ENCODE results near the gene B3GNT2.
"Not testable (repeated sequence)": the region's sequence is repeated elsewhere in the genome, so short reads cannot be mapped to it uniquely, and the experiment has no call there.

Gene B3GNT2

DNA sequence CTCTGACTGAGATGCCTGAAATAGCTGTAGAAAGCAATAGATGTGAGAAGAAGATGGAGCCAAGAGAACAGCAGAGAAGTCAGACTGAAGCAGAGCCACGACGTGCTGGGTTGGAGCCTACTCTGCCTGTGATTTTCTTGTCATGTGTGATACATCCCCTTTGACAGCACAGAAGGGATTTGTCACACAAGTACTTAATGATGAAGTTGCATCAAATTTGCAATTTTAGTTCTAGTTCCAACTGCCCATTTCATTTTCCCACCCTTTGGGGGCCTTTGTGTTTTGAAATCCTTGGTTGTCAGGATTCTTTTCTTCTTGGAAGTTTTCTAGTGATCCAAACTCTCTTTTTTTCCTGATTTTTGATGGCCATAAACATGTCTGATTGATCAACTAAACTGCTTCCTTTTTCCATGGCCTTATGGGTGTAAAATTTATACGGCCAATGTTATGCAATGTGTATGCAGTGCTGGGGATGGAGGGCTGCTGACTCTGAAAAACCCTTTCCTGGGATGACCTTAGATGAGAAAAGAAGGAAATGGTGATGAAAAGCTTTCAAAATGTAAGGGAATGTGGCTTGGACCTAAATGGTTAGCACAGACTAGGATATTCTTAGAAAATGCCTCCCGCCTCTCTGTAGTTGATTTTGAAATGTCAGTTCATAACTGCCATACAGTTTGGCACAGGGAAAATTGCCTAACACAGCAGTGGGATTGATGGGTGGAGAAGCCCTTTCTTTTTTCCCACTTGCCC is 9.6 kb upstream of the B3GNT2 start:
- no peak for DNase-seq

DNA sequence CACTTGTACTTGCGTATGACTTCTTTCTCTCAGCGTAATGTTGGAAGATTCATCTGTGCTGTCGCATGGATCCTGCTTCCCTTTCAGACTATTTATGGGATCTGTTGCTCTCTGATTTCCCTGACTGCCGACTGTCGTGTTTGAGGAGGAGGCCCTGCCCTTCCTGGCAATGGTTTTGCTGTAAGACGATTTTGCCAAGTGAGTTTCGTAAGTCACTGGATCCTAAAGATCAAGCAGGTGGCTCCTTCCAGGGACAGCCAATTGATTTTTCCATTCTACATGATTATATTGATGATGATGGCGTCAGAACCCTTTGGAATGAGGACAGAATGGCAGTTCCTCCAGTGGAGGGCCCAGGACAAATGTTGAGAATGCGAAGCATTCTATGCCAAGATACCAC is 8.7 kb upstream of the B3GNT2 start:
- no peak for DNase-seq

DNA sequence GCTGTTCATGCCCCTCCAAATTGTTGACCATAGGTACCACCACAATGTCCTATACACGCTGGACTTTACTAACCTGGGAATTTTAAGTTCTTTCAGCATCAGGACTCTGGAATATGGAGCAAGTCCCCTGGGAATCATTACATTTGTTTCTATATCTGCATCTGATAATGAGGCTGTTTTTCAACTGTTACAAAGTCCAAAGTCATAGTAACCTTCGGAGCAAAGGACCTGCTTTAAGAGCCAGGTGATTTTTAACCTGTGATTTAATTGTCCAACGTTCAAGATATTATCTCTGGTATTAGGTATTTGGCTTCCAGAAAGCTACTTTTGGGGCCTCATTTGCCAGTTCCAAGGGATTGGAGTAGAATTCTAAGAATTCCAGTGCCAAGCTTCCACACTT is 7.5 kb upstream of the B3GNT2 start:
- no peak for DNase-seq

DNA sequence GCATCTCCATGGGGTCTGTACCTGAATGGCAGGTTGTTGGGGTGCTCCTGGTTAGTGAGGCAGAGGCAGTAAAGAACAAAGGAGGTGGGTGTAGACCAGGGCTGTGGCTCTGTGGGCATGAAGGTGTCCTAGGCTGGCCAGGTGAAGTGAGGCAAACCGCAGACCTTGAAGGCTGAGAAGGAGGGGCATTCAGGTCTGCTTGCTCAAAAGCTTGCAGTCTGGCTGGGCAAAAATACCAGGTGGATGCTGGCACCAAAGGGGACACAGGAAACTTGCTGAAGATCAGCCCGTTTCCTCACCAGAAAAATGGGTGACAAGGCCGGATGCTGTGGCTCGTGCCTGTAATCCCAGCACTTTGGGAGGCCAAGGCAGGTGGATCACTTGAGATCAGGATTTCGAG is 6.7 kb upstream of the B3GNT2 start:
- no peak for DNase-seq

DNA sequence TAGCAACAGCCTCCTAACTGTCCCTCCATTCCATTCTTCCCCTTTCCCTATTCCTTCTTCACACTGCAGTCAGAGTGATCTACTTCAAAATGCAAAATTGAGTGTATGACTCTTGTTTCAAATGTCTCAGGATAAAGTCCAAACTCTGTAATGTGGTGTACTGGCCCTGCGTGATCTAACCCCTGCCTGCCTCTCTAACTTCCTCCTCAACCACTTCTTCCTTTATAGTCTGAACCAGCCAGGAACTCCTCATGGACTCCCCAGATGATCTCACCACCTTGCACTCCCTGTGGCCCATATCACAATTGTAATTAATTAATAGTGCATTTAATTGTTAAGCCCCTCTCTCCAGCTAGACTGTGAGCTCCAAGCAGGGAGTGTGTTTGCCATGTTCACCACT is 3.1 kb upstream of the B3GNT2 start:
- no peak for DNase-seq

DNA sequence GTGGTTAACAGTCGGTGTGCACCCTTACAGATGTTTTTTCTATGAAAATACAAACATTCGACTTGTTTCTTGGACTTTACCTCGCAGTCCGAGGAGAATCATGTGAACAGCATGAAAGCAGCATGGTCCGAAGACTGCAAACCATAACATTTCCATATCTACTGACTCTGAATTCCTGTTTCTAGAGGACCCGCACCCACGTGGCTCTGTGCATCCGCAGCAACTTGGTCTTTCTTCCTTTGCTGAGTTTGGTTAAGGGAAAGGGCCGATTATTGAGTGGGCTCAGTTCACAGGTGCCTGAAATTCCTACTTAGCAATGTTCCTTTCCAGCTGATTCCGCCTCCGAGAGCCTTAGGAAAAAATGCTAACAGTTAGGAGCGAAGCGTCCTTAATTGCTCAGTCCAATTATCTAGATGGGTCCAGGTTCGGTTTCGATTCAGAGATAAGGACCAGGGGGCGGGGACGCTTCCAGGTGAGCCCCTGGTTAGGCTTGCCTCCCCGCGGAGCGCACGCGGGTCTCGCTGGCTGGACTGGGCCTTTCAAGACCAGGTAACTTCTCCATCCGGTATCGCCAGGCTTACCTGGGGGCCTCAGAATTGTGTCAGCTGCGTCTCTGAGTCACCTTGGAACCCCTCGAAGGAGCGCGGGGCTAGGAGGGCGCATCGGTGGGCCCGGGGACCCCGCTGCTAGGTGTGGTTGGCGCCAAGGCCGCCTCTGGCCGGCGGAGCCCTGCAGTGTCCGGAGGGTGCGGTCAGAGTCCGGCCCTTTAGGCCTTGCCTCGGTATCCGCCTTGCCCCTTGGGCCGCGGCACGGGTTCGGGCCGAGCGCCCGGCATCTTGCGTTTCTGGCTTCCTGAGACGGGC is 1.1 kb upstream of the B3GNT2 start:
- DNase-seq, result no peak

DNA sequence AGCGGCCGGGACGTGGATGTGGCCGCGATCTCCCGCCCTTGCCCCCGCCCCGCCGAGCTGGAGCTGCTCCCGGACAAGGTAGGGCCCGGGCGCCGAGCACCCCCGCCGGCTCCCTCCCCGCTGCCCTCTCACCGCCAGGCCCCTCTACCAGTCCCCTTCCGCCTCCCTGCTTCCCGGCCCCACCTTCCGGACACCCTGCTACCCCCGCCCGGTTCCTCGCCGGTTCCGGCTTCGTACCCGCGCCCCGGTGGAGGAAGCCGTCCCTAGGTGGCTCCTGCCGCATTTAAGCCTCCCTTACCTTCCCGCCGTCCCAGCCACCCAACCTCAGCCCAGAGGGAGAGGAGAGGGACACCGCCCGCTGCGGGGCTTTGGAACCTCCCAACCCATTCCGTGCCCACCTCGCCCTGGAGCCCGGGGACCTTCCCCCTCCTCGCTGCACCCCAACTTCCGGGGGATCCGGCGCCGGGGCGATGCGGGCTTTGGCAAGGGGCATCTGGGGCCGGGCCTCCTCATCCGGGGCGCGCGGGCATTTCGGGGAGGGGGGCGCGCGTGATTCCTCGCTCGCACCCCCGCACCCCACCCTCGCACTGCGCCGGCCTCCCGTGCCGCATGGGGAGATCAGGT is 475 bp downstream of the B3GNT2 start:
- no peak for DNase-seq

DNA sequence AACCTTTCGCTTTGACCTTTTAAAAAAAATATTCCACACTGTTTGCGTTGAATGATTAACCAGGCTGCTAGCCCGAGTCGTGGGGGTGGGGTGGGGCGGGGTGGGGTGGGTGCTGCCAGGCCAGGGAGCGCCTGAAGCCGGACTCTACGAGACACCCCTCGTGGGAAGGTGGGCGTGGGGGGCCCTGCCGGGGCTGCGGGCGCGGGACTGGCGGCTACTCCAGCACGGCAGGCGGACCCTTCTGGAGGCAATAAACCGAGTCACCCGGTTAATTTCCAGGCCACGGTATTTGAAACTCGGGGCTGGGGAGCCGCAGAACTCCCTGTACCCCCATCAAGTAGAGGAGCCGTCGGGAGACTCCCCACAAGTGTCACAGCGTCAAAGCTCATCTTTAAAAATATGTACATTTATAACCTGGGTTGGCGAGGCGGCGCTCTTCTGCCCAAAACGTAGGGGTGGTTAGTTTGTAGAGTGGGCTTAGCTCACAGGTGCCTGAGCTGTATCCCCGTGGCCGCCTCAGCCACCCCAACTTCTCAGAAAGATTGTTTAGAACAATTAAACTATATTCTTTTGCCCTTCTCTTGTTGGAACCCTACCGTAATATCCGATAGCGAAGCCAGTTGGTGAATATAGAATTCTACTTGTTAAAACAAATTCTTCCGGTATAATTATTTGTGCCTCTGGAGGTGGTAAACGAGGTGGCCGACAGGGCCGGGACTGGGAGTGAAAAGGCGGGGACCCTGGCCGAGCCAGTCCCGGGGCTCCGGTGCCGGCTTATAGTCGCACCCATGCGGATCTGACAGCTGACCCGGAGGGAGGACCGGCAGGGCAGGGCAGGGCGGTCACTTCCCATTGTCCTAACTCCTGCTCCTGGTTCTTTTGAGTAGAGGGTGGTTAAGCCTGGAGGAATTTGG is 1.4 kb downstream of the B3GNT2 start:
- DNase-seq, result no peak

DNA sequence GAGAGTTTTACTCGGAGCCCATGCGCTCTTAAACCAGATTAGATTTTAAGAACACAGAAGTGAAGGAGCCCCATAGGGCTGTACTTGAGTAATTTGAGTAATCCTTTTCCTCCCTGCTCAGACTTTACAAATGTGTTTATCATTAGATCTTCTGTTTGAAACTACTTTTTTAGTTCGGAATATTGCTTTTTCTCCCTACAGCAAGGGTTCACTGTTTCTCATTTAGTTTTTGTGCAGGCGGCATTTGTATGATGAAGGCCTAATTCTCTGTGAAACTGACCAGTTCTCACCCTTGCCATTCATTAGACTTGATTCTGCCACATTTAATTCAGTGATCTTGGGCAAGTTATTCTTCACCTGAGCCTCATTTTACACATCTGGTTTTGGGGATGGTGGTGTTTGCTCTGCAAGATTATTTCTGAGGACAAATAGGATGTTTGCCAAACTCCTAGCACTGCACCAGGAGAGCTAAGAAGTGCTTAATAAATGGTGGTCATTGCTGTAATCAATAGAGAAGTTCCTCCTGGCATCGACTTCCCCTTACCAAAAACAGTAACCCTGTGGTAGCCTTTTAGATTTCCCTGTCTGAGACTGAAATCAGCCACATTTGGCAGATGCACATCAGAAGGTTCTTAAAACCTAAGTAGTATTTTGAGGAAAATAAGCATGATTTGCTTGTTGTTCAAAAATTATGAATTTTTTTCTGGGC is 2.2 kb downstream of the B3GNT2 start:
- no peak for DNase-seq

DNA sequence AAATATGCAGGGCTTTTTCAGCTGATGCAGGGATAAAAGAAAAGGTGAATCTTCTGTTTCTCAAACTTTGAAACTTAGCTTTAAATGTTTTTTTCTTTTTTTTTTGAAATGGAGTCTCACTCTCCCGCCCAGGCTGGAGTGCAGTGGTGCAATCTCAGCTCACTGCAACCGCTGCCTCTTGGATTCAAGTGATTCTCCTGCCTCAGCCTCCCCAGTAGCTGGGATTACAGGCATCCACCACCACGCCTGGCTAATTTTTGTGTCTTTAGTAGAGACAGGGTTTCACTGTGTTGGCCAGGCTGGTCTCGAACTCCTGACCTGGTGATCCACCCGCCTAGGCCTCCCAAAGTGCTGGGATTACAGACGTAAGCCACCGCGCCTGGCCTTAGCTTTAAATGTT is 2.9 kb downstream of the B3GNT2 start:
- DNase-seq, result not testable (repeated sequence)

DNA sequence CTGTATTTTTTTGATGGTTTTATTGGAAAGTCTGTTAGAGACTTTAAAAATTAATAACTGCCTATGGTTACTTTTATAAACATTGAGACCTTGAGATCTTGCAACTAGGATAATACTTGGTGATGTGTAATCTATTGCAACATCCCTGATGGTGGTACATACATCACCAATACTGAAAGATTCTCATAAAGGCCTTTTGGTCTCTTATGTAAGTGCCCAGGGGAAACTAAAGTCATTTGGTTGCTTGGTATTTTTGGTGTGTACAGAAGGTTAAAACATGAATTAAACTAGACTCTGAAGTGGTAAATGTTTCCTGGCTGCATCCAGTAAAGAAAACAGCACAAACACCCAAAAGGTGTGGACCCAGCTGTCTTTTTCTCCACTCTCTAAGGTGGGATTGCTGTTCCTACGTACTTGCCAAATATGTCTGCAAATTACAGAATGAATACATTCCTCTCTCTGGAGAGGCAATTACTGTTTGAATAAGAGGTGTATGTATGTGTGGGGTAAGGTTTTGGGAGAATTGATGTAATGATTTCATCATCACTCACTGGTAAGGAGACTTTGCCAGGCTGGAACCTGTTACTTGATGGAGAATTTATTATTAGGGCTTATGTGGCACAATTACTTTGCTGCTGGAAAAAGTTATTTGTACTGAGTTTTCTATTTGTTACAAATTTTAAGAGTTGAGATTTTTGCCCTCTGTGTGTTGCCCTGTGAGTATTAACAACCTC is 3.6 kb downstream of the B3GNT2 start:
- DNase-seq, result no peak

DNA sequence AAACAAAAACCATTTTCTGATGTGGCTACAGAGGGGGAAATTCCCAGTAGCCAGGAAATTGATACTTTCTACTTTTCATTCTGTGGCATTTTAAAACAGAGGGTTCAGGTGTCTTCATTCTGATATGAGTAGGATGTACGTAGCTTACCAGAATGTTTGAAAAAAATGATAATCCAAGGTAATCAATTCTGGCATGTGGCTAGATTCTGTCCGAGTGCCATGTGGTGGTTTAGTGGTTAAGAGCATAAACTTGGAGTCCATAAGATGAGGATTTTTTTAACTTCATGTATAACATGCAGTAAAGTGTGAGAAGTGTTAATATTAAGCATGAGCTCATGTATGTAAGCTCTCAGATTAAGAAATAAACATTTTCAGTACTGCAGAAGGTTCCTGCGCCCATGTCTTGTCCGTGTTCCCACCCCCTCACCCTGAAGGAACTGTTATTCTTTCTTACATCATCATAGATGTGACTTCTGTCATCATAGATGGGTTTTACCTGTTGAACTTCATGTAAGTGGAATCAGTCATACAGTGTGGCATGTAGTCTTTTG is 4.5 kb downstream of the B3GNT2 start:
- DNase-seq, result no peak

DNA sequence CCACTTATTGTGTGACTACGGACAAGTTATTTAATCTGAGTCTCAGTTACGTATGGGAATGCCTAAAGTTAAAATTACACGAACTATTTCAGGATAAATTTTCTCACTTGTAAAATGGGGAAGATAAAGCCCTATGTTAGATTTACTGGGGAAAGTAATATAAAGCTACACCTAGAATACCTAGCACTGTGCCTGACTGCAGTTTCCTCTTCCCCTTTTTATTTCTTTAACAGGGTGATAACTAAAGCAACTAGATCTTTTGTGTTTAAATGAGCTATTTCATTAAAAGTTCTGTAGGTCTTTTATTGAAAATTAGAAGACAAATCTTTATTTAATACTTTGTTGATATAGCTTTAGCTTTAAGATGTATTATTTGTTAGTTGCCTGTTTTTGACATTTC is 5.0 kb downstream of the B3GNT2 start:
- no peak for DNase-seq

DNA sequence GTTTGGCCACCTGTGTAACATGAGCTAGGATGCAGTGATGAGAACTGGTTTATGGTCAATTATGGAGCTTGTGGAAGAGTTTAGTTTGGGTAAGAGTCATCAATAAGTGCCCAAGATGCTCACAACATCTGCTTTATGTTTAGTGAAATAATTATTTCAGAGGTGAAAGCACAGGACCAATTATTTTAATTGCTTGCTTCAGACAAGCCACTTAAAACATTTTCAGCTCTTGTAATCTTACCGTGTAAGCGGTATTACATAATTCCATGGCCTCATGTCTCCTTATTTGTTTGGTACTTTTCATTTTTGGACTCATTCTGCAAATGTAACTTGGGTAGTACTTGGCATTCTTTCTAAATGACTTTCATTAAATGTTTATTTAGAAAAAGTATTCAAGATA is 5.4 kb downstream of the B3GNT2 start:
- no peak for DNase-seq

DNA sequence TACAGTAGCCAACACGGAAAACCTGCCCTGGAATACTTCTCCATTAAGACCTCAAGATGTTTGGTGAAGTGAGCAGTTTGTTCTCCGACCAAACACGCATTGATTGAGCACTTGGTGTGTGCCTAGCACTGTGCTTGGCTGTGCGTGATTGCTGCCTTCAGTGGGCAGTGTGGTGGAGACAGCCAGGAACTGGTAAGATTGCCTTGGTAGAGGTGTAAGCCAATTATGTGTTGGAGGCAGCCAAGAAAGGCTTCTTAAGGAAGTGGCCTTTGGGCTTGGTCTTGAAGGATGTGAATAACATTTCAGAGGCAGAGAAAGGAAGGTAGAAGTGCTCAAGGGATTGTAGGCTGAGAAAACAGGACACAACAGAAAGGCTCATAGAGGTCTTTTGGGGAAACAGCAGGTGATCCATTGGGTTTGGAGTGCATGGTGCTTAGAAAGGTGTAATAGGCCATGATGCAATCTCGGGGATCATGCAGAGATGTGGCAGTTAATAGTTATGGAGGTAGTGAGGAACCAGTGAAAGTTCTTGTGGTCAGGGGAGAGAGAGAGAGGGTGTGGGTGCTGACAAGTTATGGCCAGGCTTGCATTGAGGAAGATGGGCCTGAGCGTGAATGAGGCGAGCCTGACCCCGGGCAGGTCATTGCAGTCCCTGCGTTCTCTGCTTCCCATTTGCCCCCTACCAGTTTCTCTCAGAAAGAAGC is 6.3 kb downstream of the B3GNT2 start:
- no peak for DNase-seq

DNA sequence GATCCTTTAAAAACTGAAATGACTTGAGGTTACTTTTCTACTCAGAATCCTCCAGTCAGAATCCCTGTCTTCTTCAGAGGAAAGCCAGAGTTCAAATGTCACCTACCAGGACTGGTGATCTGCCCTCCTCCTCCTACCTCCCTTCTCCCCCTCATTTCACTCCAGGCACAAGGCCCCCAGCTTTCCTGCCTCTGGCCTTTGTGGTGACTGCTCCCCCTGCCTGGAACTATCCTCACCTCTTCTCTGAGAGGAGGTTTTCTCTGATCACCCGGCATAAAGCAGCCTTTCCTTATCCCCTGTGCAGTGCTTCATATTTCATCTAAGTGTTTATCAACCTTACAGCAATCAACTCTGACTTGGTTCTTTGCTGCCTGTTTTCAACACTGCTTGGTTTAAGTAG is 6.8 kb downstream of the B3GNT2 start:
- no peak for DNase-seq

DNA sequence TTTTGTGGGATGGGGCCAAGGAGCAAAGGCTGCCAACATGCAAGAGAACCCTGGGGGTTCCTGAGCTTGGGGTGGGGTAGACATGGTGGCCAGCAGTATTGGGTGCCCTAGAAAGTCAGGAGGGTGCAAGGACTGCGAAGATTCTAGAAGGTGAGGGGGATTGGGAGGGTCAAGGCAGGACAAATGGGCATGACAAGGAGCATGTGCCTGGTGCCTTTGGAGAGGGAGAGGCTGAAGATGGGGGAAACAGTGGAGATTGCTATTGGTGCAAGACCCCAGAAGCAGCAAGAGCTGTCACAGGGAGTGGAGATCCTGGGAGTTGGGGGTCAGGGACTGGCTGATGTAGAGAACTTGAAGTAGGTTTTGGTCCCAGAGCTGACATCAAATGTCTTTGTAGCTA is 7.5 kb downstream of the B3GNT2 start:
- DNase-seq, result no peak

DNA sequence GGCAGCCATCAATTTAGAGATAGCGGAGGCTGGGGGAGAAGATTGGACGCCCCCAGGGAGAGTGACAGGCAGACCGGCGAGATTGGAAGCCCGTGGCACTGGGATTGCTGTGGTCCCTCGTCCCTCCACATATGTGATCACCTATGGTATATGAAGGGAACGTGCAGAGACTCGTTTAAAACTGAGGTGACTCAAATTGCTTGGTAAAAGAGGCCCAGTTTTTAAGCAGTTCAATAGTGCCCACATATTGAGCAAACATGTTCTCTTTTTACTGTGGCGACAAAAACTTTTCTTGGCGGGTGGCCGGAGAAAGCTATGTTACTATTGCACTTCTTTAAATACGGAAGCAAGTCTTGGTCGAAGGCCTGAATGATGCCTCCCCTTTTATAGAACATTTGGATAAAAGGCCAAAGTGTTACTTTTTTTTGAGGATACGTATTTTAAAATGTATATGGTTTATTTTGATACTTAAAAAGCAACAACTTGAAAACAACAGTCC is 9.1 kb downstream of the B3GNT2 start:
- DNase-seq, result no peak

DNA sequence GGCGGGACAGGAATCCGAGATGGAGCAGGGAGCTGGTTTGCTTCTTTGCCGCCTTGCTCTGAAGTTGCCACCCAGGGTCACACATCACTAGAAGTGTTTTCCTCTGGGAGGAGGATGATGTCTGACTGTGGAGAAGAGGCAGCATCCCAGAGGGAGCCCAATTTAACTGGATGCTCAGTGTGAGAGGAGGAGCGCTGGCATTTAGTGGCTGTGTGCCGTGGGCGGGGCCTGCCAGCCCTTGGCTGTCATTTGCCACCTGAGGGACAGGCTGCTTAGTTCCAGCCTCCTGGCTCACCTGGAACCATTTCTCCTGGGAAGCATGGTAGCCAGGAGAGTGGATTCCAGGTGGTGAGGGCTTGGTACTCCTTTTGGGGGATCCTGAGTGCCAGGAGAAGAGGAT is 9.6 kb downstream of the B3GNT2 start:
- no peak for DNase-seq

DNA sequence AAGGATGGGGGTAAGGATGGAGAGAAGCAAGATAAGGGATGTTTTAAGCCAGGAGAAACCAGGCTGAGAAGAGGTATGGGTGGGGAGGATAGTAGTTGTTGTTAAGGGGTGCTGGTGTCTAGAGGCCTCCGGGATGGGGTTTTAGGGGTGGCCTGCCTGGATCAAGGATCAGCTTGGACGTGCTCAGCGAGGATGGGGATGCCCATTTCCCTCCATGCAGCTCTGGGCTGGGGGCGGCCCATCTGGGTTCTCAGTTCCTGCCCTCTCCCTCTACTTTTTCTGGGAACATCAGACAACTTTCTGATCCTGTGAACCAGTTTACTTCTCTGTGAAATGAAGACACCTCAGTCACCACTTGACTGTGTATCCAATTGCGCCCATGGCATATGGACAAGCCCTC is 10.1 kb downstream of the B3GNT2 start:
- no peak for DNase-seq
